NCI-H146 (cell line): Measurements from ENCODE around the gene NFATC1.

Source experiments
- DNase-seq: peaks from one replicate; lab custom pipeline; 2025; lab: John Stamatoyannopoulos, UW

The NFATC1 gene

GRCh38 chr18:79389689-79390088 lies 6.0 kb upstream of the NFATC1 start:
- no peak for DNase-seq

DNA sequence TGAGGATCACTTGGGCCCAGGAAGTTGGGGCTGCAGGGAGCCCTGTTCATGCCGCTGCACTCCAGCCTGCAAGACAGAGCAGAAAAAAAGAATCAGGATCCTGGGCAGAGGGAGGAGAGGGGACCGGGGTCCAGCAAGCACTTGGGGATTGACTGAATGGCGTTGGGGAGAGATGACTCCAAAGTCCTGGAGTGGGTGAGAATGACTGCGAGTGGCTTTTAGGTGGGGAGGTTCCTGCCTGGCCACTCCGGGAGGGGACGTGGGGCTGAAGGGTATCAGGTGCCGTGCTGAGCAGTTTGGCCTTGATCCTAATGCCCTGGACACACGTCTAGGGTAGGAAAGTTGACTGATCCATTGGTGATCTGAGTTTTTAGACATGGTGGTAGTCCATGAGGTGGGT lies 3.5 kb upstream of the NFATC1 start:
- no peak for DNase-seq

- peak; percentile 69 for DNase-seq
Measured at GRCh38 chr18:79393181-79393634, 2.5 kb upstream of the NFATC1 start.

DNA sequence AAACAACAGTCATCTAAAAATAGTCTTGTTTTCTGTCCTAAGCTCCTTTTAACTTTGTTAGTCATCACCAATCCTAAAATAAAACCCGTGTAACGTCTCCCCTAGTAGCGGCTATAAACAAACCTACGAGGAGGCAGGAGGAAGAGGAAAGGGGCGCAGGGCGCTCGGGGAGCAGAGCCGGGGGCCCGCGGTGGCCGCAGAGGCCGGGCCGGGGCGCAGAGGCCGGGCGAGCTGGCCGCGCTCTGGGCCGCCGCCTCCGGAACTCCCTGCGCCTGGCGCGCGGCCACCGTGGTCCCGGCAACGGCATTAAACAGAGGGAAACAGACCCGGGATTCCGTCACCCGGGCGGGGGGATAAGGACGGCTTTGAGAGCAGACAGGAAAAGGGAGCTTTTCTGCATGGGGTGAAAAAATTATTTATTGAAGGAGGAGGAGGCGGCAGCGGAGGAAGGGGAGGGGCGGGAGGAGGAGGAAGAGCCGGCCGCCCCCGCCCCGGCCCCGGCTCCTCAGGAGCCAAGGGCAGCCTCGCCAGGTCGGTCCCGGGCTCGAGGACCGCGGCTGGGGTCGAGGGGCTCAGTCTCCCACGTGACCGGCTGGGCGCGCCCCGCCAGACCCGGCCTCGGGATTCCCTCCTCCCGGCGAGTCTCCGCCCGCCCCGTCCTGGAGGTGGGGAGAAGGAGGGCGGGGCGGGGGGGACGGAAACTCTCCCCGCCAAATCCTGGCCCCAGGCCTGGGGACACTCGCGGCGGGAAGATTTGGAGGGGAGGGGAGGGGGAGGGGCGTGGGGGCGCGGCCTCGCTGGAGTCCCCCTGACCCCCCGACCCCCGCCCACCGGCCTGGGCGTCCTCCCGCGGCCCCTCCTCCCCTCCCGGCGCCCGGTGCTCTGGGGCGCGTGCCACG lies 1.8 kb upstream of the NFATC1 start:
- peak; percentile 95 for DNase-seq

DNA sequence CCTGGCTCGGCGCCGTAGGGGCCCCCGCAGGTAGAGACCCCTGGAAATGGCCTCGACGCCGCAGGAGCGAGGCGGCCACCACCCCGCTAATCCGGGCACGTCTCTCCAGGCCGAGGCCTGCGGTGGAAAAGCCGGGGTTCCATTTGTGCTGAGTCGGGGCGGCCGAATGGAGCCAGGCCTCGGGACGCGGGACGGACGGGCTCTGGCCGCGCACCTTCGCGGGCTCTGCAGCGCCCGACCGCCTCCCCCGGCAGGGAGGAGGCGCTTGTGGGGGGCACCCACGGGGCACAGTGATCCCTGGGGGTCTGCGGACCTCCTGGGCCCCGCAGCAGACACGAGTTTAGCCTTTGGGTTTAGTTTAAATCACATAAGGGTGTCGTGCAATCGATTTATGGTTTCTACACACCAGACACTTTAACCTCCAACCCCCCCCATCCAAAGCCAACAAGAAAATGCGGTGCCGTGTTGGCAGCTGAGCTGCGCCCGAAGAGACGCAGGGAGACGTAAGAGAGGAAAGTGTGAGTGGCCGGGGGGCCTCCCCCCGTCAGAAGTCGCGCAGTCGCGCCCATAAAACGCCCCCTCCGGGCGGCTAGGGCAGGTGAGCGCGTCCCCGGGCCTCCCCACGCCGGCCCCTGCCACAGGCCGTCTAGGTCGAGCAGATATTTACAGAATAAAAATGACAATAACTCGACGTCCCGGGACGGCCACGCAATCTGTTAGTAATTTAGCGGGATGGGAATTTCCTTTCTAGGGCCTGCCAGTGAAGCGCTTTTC lies 1.0 kb upstream of the NFATC1 start:
- peak; percentile 77 for DNase-seq

DNA sequence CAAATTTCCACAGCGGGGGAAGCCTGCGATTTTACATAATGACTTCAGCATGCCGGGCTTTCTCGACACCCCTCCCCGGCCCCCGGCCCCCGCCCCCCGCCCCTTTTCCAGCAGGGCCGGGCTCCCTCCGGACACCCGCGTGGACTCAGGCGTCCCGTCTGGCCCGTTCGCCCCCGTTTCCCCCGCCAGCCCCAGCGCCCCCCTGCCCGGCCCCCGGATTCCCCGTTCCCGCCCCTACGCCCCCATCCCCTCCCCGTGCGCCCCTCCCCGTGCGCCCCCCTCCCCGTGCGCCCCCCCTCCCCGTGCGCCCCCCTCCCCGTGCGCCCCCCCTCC lies 456 bp upstream of the NFATC1 start:
- peak; percentile 66 for DNase-seq

DNA sequence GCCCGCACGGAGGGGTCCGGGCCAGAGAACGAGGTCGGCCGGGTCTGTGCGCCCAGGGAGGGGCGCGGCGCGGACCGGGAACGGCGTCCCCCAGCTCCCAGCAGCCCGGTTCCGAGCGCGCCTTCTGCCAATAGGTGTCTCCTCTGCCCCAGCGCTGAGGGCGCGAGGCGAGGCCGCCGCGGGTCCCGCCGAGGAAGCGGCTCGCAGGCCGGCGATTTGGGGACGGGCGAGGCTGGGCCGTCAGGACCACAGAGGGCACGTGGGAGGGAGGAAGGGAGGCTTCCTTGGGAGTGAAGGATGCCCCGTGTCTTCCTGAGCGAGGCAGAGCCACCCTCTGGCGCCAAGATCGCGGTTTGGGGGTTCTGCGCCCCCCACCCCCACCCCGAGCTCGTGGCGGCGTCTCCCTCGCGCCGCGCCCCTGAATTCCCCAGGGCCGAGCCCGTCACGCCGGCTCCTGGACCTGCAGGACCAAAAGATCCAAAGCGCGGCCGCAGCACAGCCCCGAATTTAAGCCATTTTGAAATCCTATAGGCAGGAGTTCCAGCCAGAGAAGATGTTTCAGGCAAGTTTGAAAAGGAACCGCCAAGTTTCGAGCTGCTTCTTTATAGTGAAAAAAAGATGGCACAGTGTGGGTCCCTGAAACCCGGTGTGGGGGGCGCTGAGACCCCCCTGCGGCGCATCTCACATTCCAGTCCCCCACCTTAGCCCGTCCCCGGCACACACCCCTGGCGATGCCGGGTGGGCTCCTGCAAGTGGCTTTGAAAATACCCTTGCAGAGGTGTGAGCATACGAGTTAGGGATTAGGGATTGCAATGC lies 909 bp downstream of the NFATC1 start:
- DNase-seq, result peak; percentile 53

DNA sequence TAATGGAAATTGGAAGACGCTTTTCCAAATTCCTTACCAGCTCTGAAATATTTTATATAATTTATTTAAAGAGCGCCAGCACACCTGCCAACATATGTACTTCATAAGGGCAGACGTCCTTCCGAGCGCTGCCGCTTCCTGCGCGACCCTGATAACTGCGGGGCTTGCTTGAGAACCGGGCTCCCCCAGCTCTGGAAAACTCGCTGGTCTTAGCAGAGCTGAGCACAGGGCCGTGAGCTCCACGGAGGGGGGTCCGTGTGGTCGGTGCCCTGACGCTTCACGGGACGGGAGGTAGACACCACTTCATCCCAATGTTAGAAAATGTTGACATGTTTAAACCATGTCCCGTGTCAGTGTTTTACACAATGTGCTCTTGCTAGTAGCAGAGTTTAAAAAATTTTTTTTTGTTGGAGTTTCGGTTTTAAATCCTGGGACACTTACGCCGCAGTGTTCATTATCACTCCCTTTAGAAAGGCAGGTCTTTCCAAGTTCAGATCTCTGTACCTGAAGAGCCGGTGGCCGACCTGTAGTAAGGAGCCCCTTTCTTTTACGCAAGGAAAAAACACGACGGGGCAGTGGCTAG lies 1.6 kb downstream of the NFATC1 start:
- no peak for DNase-seq

- DNase-seq, result no peak
Measured at GRCh38 chr18:79397830-79398761, 2.4 kb downstream of the NFATC1 start.

- DNase-seq, result peak; percentile 40
Measured at GRCh38 chr18:79399275-79400081, 3.7 kb downstream of the NFATC1 start.

DNA sequence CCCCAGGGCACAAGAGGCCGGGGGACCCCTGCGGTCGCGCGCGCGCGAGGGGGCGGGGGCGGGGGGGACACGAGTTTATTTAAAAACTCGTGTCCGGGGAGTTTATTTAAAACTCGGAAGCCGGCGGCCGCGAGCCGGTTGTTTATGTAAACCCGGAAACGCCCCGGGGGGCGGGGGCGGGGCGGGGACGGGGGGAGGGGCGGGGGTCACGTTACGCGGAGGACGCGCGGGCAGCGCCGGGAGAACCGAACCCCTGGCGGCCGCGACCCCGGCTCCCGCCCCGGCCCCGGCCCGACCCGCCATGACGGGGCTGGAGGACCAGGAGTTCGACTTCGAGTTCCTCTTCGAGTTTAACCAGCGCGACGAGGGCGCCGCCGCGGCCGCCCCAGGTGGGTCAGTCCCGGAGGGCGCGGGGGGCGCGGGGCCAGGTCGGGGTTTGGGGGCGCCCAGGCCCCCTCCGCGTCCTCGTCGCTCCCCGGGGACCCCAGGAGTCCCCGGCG lies 4.4 kb downstream of the NFATC1 start:
- DNase-seq, result peak; percentile 63

DNA sequence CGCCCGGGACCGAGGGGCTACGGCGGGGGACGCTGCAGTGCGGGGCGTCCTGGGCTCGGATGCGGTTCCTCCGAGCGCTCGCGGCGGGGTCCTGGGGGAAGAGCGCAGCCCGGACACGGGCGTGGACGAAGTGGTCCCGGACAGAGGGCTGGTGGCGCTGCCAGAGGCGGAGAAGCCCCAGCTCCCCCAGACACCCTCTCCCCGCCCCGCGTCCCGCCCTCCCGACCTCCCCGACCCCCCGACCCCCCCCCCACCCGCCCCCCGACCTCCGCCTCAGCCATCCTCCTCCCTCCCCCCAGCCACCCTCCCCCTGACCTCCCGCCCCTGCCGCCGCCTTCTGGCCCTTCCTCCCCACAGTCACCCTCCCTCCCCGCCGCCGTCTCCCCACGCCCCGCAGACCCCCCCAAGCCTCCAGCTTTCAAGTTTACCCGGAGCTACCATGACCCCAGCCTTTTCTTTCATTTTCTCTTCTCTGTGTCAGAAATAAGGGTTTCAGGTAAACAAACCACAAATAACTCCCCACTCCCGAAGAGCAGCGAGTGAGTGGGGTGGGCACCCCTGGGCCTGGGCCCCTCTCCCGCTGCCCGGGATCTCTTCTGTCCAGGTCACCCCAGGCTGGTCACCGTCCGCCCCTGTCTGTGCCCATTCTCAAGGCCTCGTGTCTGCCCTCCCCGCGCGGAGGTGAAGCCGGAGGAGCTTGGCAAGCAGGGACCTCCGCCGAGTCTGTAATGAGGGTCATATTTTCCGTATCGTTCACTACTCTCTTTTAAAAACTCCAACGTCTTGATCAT lies 5.1 kb downstream of the NFATC1 start:
- no peak for DNase-seq

- DNase-seq, result no peak
Measured at GRCh38 chr18:79401494-79402208, 5.9 kb downstream of the NFATC1 start.

- DNase-seq, result no peak
Measured at GRCh38 chr18:79402209-79402576, 6.5 kb downstream of the NFATC1 start.

GRCh38 chr18:79402977-79403722 lies 7.4 kb downstream of the NFATC1 start:
- peak; percentile 40 for DNase-seq

DNA sequence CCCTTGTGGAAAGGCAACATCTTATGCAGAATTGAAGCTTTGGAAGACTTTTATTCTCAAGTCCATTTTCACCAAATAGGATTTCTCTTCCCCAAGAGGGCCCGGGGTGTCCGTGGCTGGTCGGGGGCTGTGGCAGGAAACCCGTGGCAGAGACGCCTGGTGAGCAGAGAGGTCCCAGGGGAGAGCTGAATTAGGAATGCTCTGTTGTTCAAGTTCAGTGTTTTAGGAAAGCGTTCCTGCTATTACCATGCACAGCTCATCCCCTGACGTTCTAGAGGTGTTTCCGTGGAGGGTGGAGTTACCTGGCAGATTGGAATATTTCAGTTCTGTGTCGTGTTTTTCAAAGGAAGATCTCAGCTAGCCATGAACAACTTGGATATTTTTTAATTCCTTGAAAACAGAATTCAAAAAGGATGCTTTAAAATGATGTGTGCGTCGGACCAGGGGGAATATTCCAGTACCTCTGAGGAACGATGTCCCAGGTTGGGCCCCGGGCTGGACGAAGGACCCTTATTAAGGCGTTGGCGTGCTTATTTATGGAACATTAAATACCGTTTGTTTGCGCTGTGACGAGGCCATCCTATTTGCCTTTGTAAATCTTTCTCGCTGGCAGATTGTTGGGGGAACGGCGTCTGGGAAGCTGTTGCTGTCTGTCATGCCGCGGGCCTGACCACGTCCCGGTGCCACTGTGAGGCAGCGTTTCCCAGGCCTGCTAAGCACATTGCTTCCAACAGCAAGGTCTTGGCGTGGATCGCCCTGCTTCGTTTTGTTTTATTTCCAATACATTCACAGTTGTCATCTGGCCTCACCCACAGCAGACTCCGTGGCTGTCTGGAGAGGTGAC lies 8.2 kb downstream of the NFATC1 start:
- peak; percentile 56 for DNase-seq

DNA sequence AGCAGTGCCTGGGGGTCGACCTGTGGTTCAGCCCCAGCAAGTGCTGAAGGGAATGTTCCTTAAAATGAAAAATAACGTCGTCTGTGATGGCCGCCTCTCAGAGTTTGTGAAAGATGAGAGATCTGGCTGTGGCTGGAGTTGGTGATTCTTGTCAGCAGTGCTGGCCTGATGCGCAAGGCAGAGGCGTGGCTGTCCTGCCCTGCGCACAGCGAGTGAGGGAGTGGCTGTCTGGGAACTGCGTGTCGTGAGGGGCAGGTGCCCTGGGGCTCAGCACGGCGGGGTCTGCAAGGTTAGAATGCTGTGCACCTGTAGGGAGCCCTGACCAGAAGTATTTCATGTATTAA lies 8.8 kb downstream of the NFATC1 start:
- DNase-seq, result peak; percentile 66
